HL-60 (cell line): ENCODE results near the gene CACNA1C.

Experiments
- DNase-seq, 2 experiments: peaks; one replicate each; pipeline ENCODE4 v3.0.0-alpha.2; 2010 to 2020; ENCODE audit warnings: low read depth in 1 of 2, low spot score in 1 of 2
- H3K27ac ChIP-seq: fragments of 250-450 bp; sonication (Bioruptor Pico); replicated peaks from 2 replicates; pipeline ENCODE4 v1.5.1; 2020; ENCODE audit warnings: mild to moderate bottlenecking, moderate library complexity
- H3K27me3 ChIP-seq: fragments of 250-450 bp; sonication (Bioruptor Pico); 2 replicates; pipeline ENCODE4 v1.5.1; 2021; ENCODE audit warnings: mild to moderate bottlenecking, moderate library complexity; ENCODE audit not compliant: insufficient read depth, poor library complexity, severe bottlenecking
- H3K4me3 ChIP-seq: replicated peaks from 2 replicates; pipeline ENCODE4 v1.5.1; 2011; ENCODE audit warnings: mild to moderate bottlenecking, control low read depth, low read length; ENCODE audit not compliant: insufficient read depth
- GABPA ChIP-seq: IDR thresholded peaks from 2 replicates; pipeline ENCODE4 v1.6.1; 2012; ENCODE audit warnings: low read depth
- POLR2AphosphoS5 ChIP-seq: IDR thresholded peaks from 2 replicates; pipeline ENCODE4 v1.6.1; 2012; ENCODE audit warnings: low read depth
- SPI1 ChIP-seq: IDR thresholded peaks from 2 replicates; pipeline ENCODE4 v1.6.1; 2012; ENCODE audit warnings: low read depth, mild to moderate bottlenecking, borderline replicate concordance
- TF ChIP-seq, protein P1 (sequence below): IDR thresholded peaks from one replicate; pipeline ENCODE4 v1.5.1; 2011; ENCODE audit warnings: low read length, control low read depth, inconsistent platforms; ENCODE audit not compliant: insufficient read depth
- TF ChIP-seq, protein P2 (sequence below): IDR thresholded peaks from 2 replicates; pipeline ENCODE4 v1.6.1; 2012; ENCODE audit warnings: low read depth; ENCODE audit not compliant: insufficient replicate concordance

CACNA1C gene

DNA sequence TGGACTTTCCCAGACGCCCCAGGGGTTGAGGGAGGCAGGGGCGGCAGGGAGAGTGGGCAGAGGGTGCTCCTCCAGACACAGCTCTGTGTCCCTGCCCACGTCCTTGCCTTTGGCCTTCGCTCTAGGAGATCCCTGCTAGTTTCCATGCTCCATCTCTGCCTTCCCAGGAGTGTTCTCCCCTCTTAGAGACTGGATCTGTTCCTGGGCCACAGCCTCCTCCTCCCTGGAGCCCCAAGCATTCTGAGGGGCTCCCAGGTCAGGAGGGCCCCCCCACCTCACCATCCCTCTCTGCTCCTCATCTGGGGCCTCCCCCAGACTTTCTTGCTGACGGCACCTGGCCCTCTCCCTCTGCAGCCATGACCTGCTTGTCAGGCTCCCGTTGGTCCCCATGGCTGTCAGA, 526.0 kb downstream of the CACNA1C start:
- no peaks in the 10 kb centered on the region for H3K27me3 ChIP-seq
- H3K27ac ChIP-seq: no peak overlapping the region
- H3K4me3 ChIP-seq: no peak overlapping the region
- no peak for DNase-seq
- TF ChIP-seq SPI1: no peak
- TF ChIP-seq POLR2AphosphoS5: no peak
- TF ChIP-seq, protein P1, sequence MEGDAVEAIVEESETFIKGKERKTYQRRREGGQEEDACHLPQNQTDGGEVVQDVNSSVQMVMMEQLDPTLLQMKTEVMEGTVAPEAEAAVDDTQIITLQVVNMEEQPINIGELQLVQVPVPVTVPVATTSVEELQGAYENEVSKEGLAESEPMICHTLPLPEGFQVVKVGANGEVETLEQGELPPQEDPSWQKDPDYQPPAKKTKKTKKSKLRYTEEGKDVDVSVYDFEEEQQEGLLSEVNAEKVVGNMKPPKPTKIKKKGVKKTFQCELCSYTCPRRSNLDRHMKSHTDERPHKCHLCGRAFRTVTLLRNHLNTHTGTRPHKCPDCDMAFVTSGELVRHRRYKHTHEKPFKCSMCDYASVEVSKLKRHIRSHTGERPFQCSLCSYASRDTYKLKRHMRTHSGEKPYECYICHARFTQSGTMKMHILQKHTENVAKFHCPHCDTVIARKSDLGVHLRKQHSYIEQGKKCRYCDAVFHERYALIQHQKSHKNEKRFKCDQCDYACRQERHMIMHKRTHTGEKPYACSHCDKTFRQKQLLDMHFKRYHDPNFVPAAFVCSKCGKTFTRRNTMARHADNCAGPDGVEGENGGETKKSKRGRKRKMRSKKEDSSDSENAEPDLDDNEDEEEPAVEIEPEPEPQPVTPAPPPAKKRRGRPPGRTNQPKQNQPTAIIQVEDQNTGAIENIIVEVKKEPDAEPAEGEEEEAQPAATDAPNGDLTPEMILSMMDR: no peak
- TF ChIP-seq, protein P2, sequence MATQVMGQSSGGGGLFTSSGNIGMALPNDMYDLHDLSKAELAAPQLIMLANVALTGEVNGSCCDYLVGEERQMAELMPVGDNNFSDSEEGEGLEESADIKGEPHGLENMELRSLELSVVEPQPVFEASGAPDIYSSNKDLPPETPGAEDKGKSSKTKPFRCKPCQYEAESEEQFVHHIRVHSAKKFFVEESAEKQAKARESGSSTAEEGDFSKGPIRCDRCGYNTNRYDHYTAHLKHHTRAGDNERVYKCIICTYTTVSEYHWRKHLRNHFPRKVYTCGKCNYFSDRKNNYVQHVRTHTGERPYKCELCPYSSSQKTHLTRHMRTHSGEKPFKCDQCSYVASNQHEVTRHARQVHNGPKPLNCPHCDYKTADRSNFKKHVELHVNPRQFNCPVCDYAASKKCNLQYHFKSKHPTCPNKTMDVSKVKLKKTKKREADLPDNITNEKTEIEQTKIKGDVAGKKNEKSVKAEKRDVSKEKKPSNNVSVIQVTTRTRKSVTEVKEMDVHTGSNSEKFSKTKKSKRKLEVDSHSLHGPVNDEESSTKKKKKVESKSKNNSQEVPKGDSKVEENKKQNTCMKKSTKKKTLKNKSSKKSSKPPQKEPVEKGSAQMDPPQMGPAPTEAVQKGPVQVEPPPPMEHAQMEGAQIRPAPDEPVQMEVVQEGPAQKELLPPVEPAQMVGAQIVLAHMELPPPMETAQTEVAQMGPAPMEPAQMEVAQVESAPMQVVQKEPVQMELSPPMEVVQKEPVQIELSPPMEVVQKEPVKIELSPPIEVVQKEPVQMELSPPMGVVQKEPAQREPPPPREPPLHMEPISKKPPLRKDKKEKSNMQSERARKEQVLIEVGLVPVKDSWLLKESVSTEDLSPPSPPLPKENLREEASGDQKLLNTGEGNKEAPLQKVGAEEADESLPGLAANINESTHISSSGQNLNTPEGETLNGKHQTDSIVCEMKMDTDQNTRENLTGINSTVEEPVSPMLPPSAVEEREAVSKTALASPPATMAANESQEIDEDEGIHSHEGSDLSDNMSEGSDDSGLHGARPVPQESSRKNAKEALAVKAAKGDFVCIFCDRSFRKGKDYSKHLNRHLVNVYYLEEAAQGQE: no peak
- TF ChIP-seq GABPA: no peak

DNA sequence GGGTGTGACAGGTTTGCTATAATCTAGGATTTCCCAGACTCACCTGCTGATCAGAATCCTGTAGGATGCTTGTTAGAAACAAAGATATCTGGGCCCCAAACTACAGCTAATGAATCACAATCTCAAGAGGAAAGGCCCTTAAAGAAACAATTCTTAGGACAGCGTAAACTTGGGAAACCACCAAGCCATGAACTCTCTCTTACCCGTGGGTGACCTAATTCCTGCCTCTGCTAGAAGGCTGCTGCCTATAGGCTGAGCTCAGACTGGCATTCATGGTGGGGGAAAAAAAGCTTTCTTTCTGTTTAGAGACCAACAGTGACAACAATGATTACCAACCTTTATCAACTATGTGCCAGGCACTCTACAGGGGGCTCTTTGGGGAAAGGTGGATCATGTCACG, 528.0 kb downstream of the CACNA1C start:
- H3K27me3 ChIP-seq: no peaks in the 10 kb centered on the region
- no peak for DNase-seq
- TF ChIP-seq, protein P1: no peak
- TF ChIP-seq, protein P2: no peak
- TF ChIP-seq GABPA (no peak), SPI1 (no peak), POLR2AphosphoS5 (no peak)
- H3K27ac ChIP-seq: no peak overlapping the region
- H3K4me3 ChIP-seq: no peak overlapping the region

DNA sequence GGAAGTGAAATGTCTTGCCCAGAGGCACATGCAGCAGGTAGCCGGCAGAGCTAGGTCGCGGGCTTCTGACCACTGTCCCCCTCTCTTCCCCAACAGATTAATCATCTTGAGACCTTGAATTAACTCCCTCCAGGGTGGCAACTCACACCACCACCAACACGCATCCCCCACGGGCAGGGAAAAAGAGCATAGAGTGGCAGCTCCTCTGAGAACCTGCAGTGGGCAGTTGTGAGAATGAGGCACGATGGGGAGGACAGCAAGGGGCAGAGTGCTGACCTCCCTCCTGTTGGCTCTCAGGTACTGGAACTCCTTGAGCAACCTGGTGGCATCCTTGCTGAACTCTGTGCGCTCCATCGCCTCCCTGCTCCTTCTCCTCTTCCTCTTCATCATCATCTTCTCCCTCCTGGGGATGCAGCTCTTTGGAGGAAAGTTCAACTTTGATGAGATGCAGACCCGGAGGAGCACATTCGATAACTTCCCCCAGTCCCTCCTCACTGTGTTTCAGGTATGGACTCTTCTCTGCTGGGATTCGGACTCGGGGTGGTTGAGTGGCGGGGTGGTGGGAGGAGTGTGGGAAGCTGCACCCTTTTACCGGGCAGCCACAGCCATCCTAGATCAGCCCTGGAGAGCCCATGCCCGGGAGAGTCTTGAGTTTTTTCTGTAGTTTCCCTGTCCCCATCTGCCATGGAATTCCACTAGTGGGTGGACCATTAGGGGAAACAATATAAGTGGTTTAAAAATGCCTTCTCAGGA, 528.7 kb downstream of the CACNA1C start:
- Histone ChIP-seq H3K27ac (no peak overlapping the region), H3K27me3 (no peaks in the 10 kb centered on the region), H3K4me3 (no peak overlapping the region)
- TF ChIP-seq POLR2AphosphoS5 (no peak), GABPA (no peak), SPI1 (no peak)
- TF ChIP-seq, protein P2: no peak
- TF ChIP-seq, protein P1: no peak
- no peak for DNase-seq
